ENCODE results near the gene ANO10. TPM values are rescaled to one million over a fixed set of nuclear protein-coding genes. Genes with fewer than 3 reads are reported as not detected.

The ANO10 gene
- polyA plus RNA-seq, 2 donors: 17.7 to 19.8 TPM

DNA sequence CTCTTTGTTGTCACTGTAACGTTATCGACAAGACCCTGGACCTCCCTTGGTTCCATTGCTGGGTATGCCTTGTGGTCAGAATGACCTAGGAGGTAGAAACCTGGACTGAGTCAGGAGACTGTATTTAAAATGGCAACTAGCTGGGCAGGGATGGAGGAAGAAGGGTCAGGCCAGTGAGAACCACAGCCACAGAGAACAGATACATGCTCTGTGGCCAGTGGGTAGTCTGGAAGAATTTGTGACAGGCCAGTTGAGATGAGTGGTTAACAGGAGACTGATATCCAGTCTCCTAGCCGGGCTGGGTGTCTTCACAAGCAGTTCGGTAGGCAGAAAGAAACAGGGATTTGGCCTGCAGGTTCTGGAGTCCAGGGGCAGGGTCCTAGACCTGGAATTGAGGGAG is 276.6 kb downstream of the ANO10 start:
- H3K9me3 ChIP-seq (ENCODE audit: control insufficient read depth in 2 of 2, insufficient read depth in 1 of 2, low read depth in 1 of 2, low read length in 1 of 2): peaks cover 0 to 1% of the 10 kb centered on the region in 2 donors
- H3K36me3 ChIP-seq (ENCODE audit: control insufficient read depth in 2 of 2, insufficient read depth in 2 of 2, low read length in 1 of 2): peaks cover 20 to 34% of the 10 kb centered on the region in 2 donors
- 94 to 95% methylated on average over 4 of the region's 4 CpGs for WGBS, 2 donors
- H3K27me3 ChIP-seq (ENCODE audit: control insufficient read depth in 1 of 2, insufficient read depth in 2 of 2, low read length in 2 of 2): no peaks in the 10 kb centered on the region
- peaks cover 0 to 3% of the 10 kb centered on the region in 2 donors for H3K4me1 ChIP-seq (ENCODE audit: control insufficient read depth in 2 of 2, insufficient read depth in 2 of 2, low read length in 1 of 2)
- H3K4me3 ChIP-seq (ENCODE audit: low read depth in 1 of 2, low read length in 2 of 2): no peak overlapping the region
- H3K27ac ChIP-seq (ENCODE audit: low read depth in 2 of 2, low read length in 1 of 2): no peak overlapping the region

DNA sequence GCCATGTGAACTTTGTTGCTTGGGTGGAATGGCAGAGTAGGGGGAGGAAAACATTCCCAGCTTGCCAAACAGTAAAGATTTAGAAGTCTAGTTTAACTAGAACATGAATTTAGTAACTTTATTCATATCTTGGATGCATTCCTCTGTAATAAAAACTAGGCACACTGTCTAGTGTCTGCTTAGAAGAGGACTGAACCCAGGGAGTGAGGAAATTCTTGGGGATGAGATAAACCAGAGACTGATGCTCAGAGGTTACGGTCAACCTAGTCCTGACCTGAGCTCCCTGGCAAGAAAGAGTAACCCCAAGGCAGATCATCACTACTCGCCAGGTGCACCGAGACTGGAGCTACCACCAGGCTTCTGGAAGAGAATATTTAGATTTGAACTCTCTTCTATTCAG is 277.3 kb downstream of the ANO10 start:
- Histone ChIP-seq H3K9me3 (ENCODE audit: control insufficient read depth in 2 of 2, insufficient read depth in 1 of 2, low read depth in 1 of 2, low read length in 1 of 2) (peaks cover 0 to 2% of the 10 kb centered on the region in 2 donors), H3K27ac (ENCODE audit: low read depth in 2 of 2, low read length in 1 of 2) (no peak overlapping the region), H3K27me3 (ENCODE audit: control insufficient read depth in 1 of 2, insufficient read depth in 2 of 2, low read length in 2 of 2) (no peaks in the 10 kb centered on the region), H3K4me1 (ENCODE audit: control insufficient read depth in 2 of 2, insufficient read depth in 2 of 2, low read length in 1 of 2) (peaks cover 0 to 3% of the 10 kb centered on the region in 2 donors), H3K36me3 (ENCODE audit: control insufficient read depth in 2 of 2, insufficient read depth in 2 of 2, low read length in 1 of 2) (peaks cover 21 to 32% of the 10 kb centered on the region in 2 donors), H3K4me3 (ENCODE audit: low read depth in 1 of 2, low read length in 2 of 2) (no peak overlapping the region)
- WGBS, 2 donors: 97 to 100% methylated on average over 3 of the region's 3 CpGs

DNA sequence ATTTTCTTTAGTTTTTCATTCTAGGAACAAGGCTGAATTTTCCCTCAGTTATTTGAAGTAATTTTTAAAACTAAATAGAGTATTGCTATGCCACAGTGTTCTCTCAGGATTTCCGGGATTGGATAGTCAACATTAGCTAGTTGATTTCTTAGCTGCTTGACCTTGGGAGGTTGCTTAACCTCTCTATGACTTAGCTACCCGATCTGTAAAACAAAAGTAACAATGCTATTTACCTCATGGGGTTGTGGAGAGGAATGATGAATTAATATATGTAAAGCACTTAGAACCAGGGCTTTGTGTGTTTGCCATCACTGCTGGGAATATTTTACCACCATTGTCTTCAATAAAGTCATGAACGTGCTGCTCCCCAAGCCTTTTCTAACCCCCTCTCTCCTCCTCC is 278.0 kb downstream of the ANO10 start:
- WGBS, 2 donors: 68 to 72% methylated on average over 3 of the region's 3 CpGs
- Histone ChIP-seq H3K9me3 (ENCODE audit: control insufficient read depth in 2 of 2, insufficient read depth in 1 of 2, low read depth in 1 of 2, low read length in 1 of 2) (peaks cover 0 to 2% of the 10 kb centered on the region in 2 donors), H3K27ac (ENCODE audit: low read depth in 2 of 2, low read length in 1 of 2) (no peak overlapping the region), H3K36me3 (ENCODE audit: control insufficient read depth in 2 of 2, insufficient read depth in 2 of 2, low read length in 1 of 2) (peaks cover 21 to 32% of the 10 kb centered on the region in 2 donors), H3K4me3 (ENCODE audit: low read depth in 1 of 2, low read length in 2 of 2) (no peak overlapping the region), H3K27me3 (ENCODE audit: control insufficient read depth in 1 of 2, insufficient read depth in 2 of 2, low read length in 2 of 2) (no peaks in the 10 kb centered on the region), H3K4me1 (ENCODE audit: control insufficient read depth in 2 of 2, insufficient read depth in 2 of 2, low read length in 1 of 2) (peaks cover 0 to 3% of the 10 kb centered on the region in 2 donors)

DNA sequence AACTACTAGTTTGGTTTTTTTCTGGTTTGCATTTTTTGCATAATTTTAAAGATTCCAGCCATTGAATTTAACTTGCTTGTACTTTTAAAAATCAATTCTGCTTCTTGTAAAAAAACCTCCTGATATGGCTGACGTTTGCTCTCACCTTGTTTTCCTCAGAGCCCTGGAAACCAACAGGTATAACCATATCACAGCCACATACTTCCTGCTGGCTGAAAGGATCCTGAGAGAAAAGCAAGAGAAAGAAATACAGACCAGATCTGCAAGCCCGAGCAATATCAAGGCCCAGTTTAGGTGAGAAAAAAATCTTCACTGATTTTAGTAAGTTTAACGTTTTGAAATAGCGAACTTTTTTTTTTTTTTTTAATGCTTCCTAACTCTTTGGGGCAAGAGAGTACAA is 278.6 kb downstream of the ANO10 start:
- WGBS, 2 donors: 60 to 77% methylated on average over 4 of the region's 4 CpGs
- Histone ChIP-seq H3K4me3 (ENCODE audit: low read depth in 1 of 2, low read length in 2 of 2) (no peak overlapping the region), H3K36me3 (ENCODE audit: control insufficient read depth in 2 of 2, insufficient read depth in 2 of 2, low read length in 1 of 2) (peaks cover 19 to 30% of the 10 kb centered on the region in 2 donors), H3K27me3 (ENCODE audit: control insufficient read depth in 1 of 2, insufficient read depth in 2 of 2, low read length in 2 of 2) (no peaks in the 10 kb centered on the region), H3K27ac (ENCODE audit: low read depth in 2 of 2, low read length in 1 of 2) (no peak overlapping the region), H3K9me3 (ENCODE audit: control insufficient read depth in 2 of 2, insufficient read depth in 1 of 2, low read depth in 1 of 2, low read length in 1 of 2) (peaks cover 0 to 2% of the 10 kb centered on the region in 2 donors), H3K4me1 (ENCODE audit: control insufficient read depth in 2 of 2, insufficient read depth in 2 of 2, low read length in 1 of 2) (peaks cover 0 to 3% of the 10 kb centered on the region in 2 donors)

DNA sequence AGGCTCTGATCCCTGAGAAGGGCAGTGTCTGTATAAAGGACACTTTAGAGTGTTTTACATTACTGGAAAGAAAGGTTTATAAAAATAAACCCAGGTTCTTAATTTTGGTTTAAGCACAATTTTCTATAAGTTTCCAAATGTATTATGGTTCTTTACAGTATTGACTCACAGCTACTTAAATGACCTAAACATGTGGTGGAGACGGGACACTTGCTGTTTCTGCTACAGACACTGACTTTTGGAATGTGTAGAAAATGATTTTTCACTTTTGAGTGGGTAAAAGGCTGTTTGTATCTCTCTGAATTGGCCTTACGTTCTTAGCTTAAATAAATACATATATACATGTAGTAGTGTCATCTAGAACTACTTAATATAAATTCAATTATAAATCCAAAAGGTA is 280.0 kb downstream of the ANO10 start:
- Histone ChIP-seq H3K27ac (ENCODE audit: low read depth in 2 of 2, low read length in 1 of 2) (no peak overlapping the region), H3K9me3 (ENCODE audit: control insufficient read depth in 2 of 2, insufficient read depth in 1 of 2, low read depth in 1 of 2, low read length in 1 of 2) (peaks cover 0 to 6% of the 10 kb centered on the region in 2 donors), H3K4me3 (ENCODE audit: low read depth in 1 of 2, low read length in 2 of 2) (no peak overlapping the region), H3K36me3 (ENCODE audit: control insufficient read depth in 2 of 2, insufficient read depth in 2 of 2, low read length in 1 of 2) (peaks cover 13 to 21% of the 10 kb centered on the region in 2 donors), H3K27me3 (ENCODE audit: control insufficient read depth in 1 of 2, insufficient read depth in 2 of 2, low read length in 2 of 2) (no peaks in the 10 kb centered on the region), H3K4me1 (ENCODE audit: control insufficient read depth in 2 of 2, insufficient read depth in 2 of 2, low read length in 1 of 2) (no peaks in the 10 kb centered on the region)
- 91 to 93% methylated on average over 2 of the region's 2 CpGs for WGBS, 2 donors

DNA sequence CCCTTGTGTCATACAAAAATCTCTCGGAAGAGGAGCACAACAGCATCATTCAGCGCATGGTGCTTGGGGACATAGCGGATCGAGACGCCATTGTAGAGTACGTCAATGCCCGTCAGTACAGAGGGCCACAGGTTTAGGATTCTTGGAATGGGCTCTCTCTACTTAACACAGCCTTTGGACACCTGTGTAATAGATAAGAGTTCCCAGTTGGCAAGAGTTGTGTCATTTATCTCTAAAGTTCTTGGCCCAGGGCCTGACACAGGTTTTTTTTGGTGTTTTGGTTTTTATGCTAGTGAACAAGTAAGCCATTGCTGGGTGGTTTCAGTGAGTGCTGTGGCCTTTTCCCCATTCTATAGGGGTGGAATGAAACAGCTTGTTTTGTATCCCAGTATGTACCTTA is 281.4 kb downstream of the ANO10 start:
- Histone ChIP-seq H3K4me3 (ENCODE audit: low read depth in 1 of 2, low read length in 2 of 2) (no peak overlapping the region), H3K36me3 (ENCODE audit: control insufficient read depth in 2 of 2, insufficient read depth in 2 of 2, low read length in 1 of 2) (peaks cover 13 to 19% of the 10 kb centered on the region in 2 donors), H3K4me1 (ENCODE audit: control insufficient read depth in 2 of 2, insufficient read depth in 2 of 2, low read length in 1 of 2) (no peaks in the 10 kb centered on the region), H3K27me3 (ENCODE audit: control insufficient read depth in 1 of 2, insufficient read depth in 2 of 2, low read length in 2 of 2) (no peaks in the 10 kb centered on the region), H3K27ac (ENCODE audit: low read depth in 2 of 2, low read length in 1 of 2) (no peak overlapping the region), H3K9me3 (ENCODE audit: control insufficient read depth in 2 of 2, insufficient read depth in 1 of 2, low read depth in 1 of 2, low read length in 1 of 2) (peaks cover 0 to 10% of the 10 kb centered on the region in 2 donors)
- WGBS, 2 donors: 87 to 98% methylated on average over 7 of the region's 7 CpGs

DNA sequence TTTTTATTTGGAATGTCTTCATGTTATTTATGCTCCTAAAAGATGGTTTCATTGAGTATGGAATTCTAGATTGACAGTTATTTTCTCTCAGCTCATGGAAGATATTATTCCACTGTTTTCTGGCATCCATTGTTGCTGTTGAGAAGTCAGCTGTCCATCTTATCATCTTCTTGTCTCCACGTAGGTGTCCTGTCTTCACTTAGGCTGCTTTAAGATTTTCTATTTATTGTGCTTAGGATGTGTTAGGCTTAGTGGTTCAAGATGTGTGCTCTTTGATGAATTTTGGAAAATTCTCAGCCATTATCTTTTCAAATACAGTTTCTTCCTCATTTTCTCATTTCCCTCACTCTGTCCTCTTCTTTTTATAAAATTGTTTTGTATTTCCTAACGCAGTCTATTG is 283.5 kb downstream of the ANO10 start:
- WGBS, 2 donors: 97% methylated on average over 2 of the region's 2 CpGs
- Histone ChIP-seq H3K9me3 (ENCODE audit: control insufficient read depth in 2 of 2, insufficient read depth in 1 of 2, low read depth in 1 of 2, low read length in 1 of 2) (peaks cover 3 to 10% of the 10 kb centered on the region in 2 donors), H3K36me3 (ENCODE audit: control insufficient read depth in 2 of 2, insufficient read depth in 2 of 2, low read length in 1 of 2) (peaks cover 13% of the 10 kb centered on the region in 2 donors)

DNA sequence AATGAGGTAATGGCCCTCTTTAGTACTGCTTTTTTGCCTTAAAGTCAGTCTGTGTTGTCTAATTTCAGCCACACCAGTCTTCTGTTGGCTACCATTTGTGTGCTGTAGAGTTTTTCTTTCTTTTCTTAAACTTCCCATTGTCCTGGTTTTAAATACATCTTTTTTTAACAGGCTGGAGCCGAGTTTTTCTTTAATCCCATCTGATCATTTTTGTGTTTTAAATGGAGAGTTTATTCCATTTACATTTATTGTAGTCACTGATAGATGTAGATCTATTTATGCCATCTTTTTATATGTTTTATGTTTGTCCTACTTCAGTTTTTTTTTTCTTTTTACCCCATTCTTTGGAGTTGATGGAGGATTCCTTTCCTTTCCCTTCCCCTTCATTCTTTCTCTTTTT is 286.0 kb downstream of the ANO10 start:
- Histone ChIP-seq H3K27ac (ENCODE audit: low read depth in 2 of 2, low read length in 1 of 2) (no peak overlapping the region), H3K9me3 (ENCODE audit: control insufficient read depth in 2 of 2, insufficient read depth in 1 of 2, low read depth in 1 of 2, low read length in 1 of 2) (peaks cover 3 to 10% of the 10 kb centered on the region in 2 donors), H3K36me3 (ENCODE audit: control insufficient read depth in 2 of 2, insufficient read depth in 2 of 2, low read length in 1 of 2) (peaks cover 5 to 8% of the 10 kb centered on the region in 2 donors), H3K27me3 (ENCODE audit: control insufficient read depth in 1 of 2, insufficient read depth in 2 of 2, low read length in 2 of 2) (no peaks in the 10 kb centered on the region), H3K4me1 (ENCODE audit: control insufficient read depth in 2 of 2, insufficient read depth in 2 of 2, low read length in 1 of 2) (no peaks in the 10 kb centered on the region), H3K4me3 (ENCODE audit: low read depth in 1 of 2, low read length in 2 of 2) (no peak overlapping the region)
- 100% methylated on average over 1 of the region's 1 CpG for WGBS, 2 donors

More for the DNA sequence above, 283.5 kb downstream of the ANO10 start:
- H3K27me3 ChIP-seq (ENCODE audit: control insufficient read depth in 1 of 2, insufficient read depth in 2 of 2, low read length in 2 of 2): no peaks in the 10 kb centered on the region
- no peaks in the 10 kb centered on the region for H3K4me1 ChIP-seq (ENCODE audit: control insufficient read depth in 2 of 2, insufficient read depth in 2 of 2, low read length in 1 of 2)
- H3K27ac ChIP-seq (ENCODE audit: low read depth in 2 of 2, low read length in 1 of 2): no peak overlapping the region
- H3K4me3 ChIP-seq (ENCODE audit: low read depth in 1 of 2, low read length in 2 of 2): no peak overlapping the region

DNA sequence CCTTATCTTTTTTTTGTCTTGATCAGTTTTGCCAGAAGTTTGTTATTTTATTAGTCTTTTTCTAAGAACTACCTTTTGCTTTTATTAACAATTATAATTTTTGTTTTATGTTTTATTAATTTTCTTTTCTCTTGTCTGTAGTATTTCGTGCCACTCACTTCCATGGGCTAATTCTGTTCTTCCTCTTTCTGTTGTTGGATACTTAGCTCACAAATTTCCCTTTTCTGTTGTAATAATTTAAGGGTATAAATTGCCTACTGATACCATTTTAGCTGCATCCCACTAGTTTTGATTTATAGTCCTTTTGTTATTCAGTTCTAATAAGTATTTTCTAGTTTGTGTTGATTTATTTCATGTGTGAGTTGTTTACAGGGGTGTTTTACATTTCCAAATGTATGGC is 286.8 kb downstream of the ANO10 start:
- 91 to 92% methylated on average over 1 of the region's 1 CpG for WGBS, 2 donors
- Histone ChIP-seq H3K9me3 (ENCODE audit: control insufficient read depth in 2 of 2, insufficient read depth in 1 of 2, low read depth in 1 of 2, low read length in 1 of 2) (peaks cover 3 to 8% of the 10 kb centered on the region in 2 donors), H3K27ac (ENCODE audit: low read depth in 2 of 2, low read length in 1 of 2) (no peak overlapping the region), H3K27me3 (ENCODE audit: control insufficient read depth in 1 of 2, insufficient read depth in 2 of 2, low read length in 2 of 2) (no peaks in the 10 kb centered on the region), H3K36me3 (ENCODE audit: control insufficient read depth in 2 of 2, insufficient read depth in 2 of 2, low read length in 1 of 2) (peaks cover 0 to 2% of the 10 kb centered on the region in 2 donors), H3K4me1 (ENCODE audit: control insufficient read depth in 2 of 2, insufficient read depth in 2 of 2, low read length in 1 of 2) (no peaks in the 10 kb centered on the region), H3K4me3 (ENCODE audit: low read depth in 1 of 2, low read length in 2 of 2) (no peak overlapping the region)

DNA sequence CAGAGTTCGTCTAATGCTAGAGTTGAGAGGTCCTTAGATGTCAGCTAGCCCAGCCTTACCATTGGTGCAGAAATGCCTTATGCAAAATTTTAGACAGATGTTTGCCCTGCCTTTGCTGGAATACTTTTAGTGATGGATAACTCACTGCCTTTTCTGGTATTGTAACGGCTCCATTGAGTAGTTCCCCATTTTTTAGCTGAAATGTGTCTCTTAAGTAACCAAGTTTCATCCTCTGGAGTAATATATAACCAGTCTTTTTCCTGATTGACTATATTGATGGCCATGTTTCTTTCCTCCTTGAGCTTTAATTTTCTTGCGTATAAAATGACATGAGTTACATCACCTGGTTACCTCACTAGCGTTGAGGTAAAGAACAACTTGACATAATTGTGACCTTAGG is 290.4 kb downstream of the ANO10 start:
- Histone ChIP-seq H3K27me3 (ENCODE audit: control insufficient read depth in 1 of 2, insufficient read depth in 2 of 2, low read length in 2 of 2) (no peaks in the 10 kb centered on the region), H3K36me3 (ENCODE audit: control insufficient read depth in 2 of 2, insufficient read depth in 2 of 2, low read length in 1 of 2) (no peaks in the 10 kb centered on the region), H3K27ac (ENCODE audit: low read depth in 2 of 2, low read length in 1 of 2) (no peak overlapping the region), H3K4me3 (ENCODE audit: low read depth in 1 of 2, low read length in 2 of 2) (no peak overlapping the region), H3K9me3 (ENCODE audit: control insufficient read depth in 2 of 2, insufficient read depth in 1 of 2, low read depth in 1 of 2, low read length in 1 of 2) (peaks cover 3 to 4% of the 10 kb centered on the region in 2 donors), H3K4me1 (ENCODE audit: control insufficient read depth in 2 of 2, insufficient read depth in 2 of 2, low read length in 1 of 2) (peaks cover 0 to under 1% of the 10 kb centered on the region in 2 donors)
- 85 to 87% methylated on average over 4 of the region's 4 CpGs for WGBS, 2 donors

Measured in esophagus (tissue), 2 donors.